Upper lobe of left lung (tissue), 6 donors: ENCODE measurements around the gene OXTR. TPM values are rescaled to one million over a fixed set of nuclear protein-coding genes. Genes with fewer than 3 reads are reported as not detected.
A peak's percentile ranks its signal among the peaks of the same experiment; 100 is the strongest.

Experiments used
- ATAC-seq, 2 donors: fragments of 200-7000 bp; cut with Tn5 transposase; one replicate each; pipeline ENCODE4 v1.9.1; 2022; ENCODE audit warnings: mild to moderate bottlenecking in 2 of 2, moderate library complexity in 2 of 2; ENCODE audit not compliant: low FRiP score in 2 of 2
- DNase-seq, 2 donors: peaks; one replicate each; pipeline ENCODE4 v3.0.0-alpha.2; 2019 to 2020
- H3K27ac ChIP-seq, 4 donors: fragments of 200-600 bp; sonication (generic); one replicate each; pipeline ENCODE4 v1.5.1; 2016 to 2019
- H3K27me3 ChIP-seq, 4 donors: fragments of 200-600 bp; sonication (generic); one replicate each; pipeline ENCODE4 v1.5.1; 2017 to 2019
- H3K36me3 ChIP-seq, 4 donors: fragments of 200-600 bp; sonication (generic); one replicate each; pipeline ENCODE4 v1.5.1; 2016 to 2019
- H3K4me1 ChIP-seq, 4 donors: fragments of 200-600 bp; sonication (generic); one replicate each; pipeline ENCODE4 v1.5.1; 2018 to 2019
- H3K4me3 ChIP-seq, 4 donors: fragments of 200-600 bp; sonication (generic); one replicate each; pipeline ENCODE4 v1.5.1; 2017 to 2019; ENCODE audit warnings: mild to moderate bottlenecking in 2 of 4, moderate library complexity in 1 of 4
- H3K9me3 ChIP-seq, 4 donors: fragments of 200-600 bp; sonication (generic); one replicate each; pipeline ENCODE4 v1.5.1; 2018 to 2019
- CTCF ChIP-seq, 6 experiments: fragments of 450-650 bp in 4 of 6; fragments of 200-600 bp in 2 of 6; sonication (generic) in 2 of 6; IDR thresholded peaks; one replicate each; pipeline ENCODE4 v1.5.1; 2016 to 2019; ENCODE audit warnings: antibody characterized with exemption in 6 of 6
- EP300 ChIP-seq, 4 donors: sonication (generic); formaldehyde crosslinking; IDR thresholded peaks; one replicate each; pipeline ENCODE4 v1.5.1; 2017; ENCODE audit warnings: antibody characterized with exemption in 4 of 4, control low read depth in 2 of 4
- POLR2A ChIP-seq, 4 donors: fragments of 450-650 bp; IDR thresholded peaks; one replicate each; pipeline ENCODE4 v1.5.1; 2016 to 2017; ENCODE audit warnings: antibody characterized with exemption in 4 of 4, mild to moderate bottlenecking in 2 of 4
- POLR2AphosphoS5 ChIP-seq, 2 donors: sonication (generic); formaldehyde crosslinking; IDR thresholded peaks; one replicate each; pipeline ENCODE4 v1.5.1; 2017; ENCODE audit warnings: antibody characterized with exemption in 2 of 2
- WGBS, 2 donors: methylation state at CpG; one replicate each; pipeline ENCODE4 v1.1.5; 2017 to 2018; 5-methylcytosine and 5-hydroxymethylcytosine counted together
- total RNA-seq, 6 donors: library from RNA; depleted of rRNA in 4 of 6; stranded (reverse); fragments of >200 nt in 4 of 6; gene quantifications; one replicate each; pipeline versions ENCODE4 v1.1.0 to v1.2.1, GENCODE V29; 2016 to 2021
- donor health status: DM: no; HTN: no; CAD: no; lungs with moderate emphysema.
- donor health status: DM: no; HTN: yes; CAD: no; lungs with severe emphysema.

The OXTR gene
- total RNA-seq, 6 donors from 2014 or later = 0.15 to 11.5 (median 0.45) TPM; not detected in 2

- 66 to 71% methylated on average over 7 of the region's 7 CpGs for whole genome bisulfite sequencing, 2 donors
Observed at GRCh38 chr3:8746780-8747345, 22.6 kb downstream of the OXTR start.

GRCh38 chr3:8745619-8746370 lies 23.6 kb downstream of the OXTR start:
- no peaks in the 10 kb centered on the region for H3K9me3 ChIP-seq
- no peaks in the 10 kb centered on the region for H3K4me1 ChIP-seq
- DNase-seq = no peak
- no peaks in the 10 kb centered on the region for H3K27me3 ChIP-seq
- no peak overlapping the region for H3K27ac ChIP-seq
- ATAC-seq = no peak
- TF ChIP-seq POLR2A (IDR thresholded peaks at IDR 0.05) = no peak
- no peak for TF ChIP-seq EP300 (IDR thresholded peaks at IDR 0.05)
- no peak for TF ChIP-seq POLR2AphosphoS5 (IDR thresholded peaks at IDR 0.05)
- no peak for TF ChIP-seq CTCF (IDR thresholded peaks at IDR 0.05)
- WGBS, 2 donors = 80 to 95% methylated on average over 13 to 25 of the region's 25 CpGs
- H3K36me3 ChIP-seq = no peaks in the 10 kb centered on the region
- no peak overlapping the region for H3K4me3 ChIP-seq

More at GRCh38 chr3:8746780-8747345, 22.6 kb downstream of the OXTR start:
- Histone ChIP-seq H3K9me3 (no peaks in the 10 kb centered on the region), H3K4me1 (no peaks in the 10 kb centered on the region), H3K4me3 (no peak overlapping the region), H3K27me3 (no peaks in the 10 kb centered on the region), H3K27ac (no peak overlapping the region), H3K36me3 (no peaks in the 10 kb centered on the region)
- ATAC-seq = no peak
- no peak for DNase-seq
- TF ChIP-seq EP300 (IDR thresholded peaks at IDR 0.05) (no peak), POLR2A (IDR thresholded peaks at IDR 0.05) (no peak), POLR2AphosphoS5 (IDR thresholded peaks at IDR 0.05) (no peak)

- ATAC-seq = no peak
Observed at GRCh38 chr3:8743911-8744310, 25.5 kb downstream of the OXTR start.

GRCh38 chr3:8743021-8743601 lies 26.3 kb downstream of the OXTR start:
- Histone ChIP-seq H3K27ac (no peak overlapping the region), H3K4me1 (no peaks in the 10 kb centered on the region), H3K9me3 (no peaks in the 10 kb centered on the region), H3K27me3 (no peaks in the 10 kb centered on the region), H3K36me3 (no peaks in the 10 kb centered on the region), H3K4me3 (no peak overlapping the region)
- ATAC-seq (peak in 1 of 2 donors; percentile 55), DNase-seq (no peak)
- TF ChIP-seq POLR2AphosphoS5 (IDR thresholded peaks at IDR 0.05) (no peak), EP300 (IDR thresholded peaks at IDR 0.05) (no peak), CTCF (IDR thresholded peaks at IDR 0.05) (no peak), POLR2A (IDR thresholded peaks at IDR 0.05) (no peak)
- WGBS, 2 donors = 74 to 77% methylated on average over 6 of the region's 6 CpGs

More at GRCh38 chr3:8743911-8744310, 25.5 kb downstream of the OXTR start:
- DNase-seq = peak in 1 of 2 donors; percentile 11
- Histone ChIP-seq H3K27ac (no peak overlapping the region), H3K36me3 (no peaks in the 10 kb centered on the region), H3K27me3 (no peaks in the 10 kb centered on the region), H3K4me1 (no peaks in the 10 kb centered on the region), H3K4me3 (no peak overlapping the region), H3K9me3 (no peaks in the 10 kb centered on the region)
- TF ChIP-seq POLR2AphosphoS5 (IDR thresholded peaks at IDR 0.05) = no peak
- no peak for TF ChIP-seq CTCF (IDR thresholded peaks at IDR 0.05)
- TF ChIP-seq EP300 (IDR thresholded peaks at IDR 0.05) = no peak
- TF ChIP-seq POLR2A (IDR thresholded peaks at IDR 0.05) = no peak
- WGBS, 2 donors = 85 to 91% methylated on average over 3 of the region's 3 CpGs

- H3K4me3 ChIP-seq = no peak overlapping the region
- ATAC-seq (peak in 1 of 2 donors; percentile 70), DNase-seq (no peak)
- H3K27ac ChIP-seq = no peak overlapping the region
- no peaks in the 10 kb centered on the region for H3K36me3 ChIP-seq
- 15 to 29% methylated on average over 11 to 13 of the region's 13 CpGs for WGBS, 2 donors
- H3K27me3 ChIP-seq = no peaks in the 10 kb centered on the region
- no peaks in the 10 kb centered on the region for H3K4me1 ChIP-seq
- no peaks in the 10 kb centered on the region for H3K9me3 ChIP-seq
- TF ChIP-seq POLR2AphosphoS5 (IDR thresholded peaks at IDR 0.05) = no peak
- no peak for TF ChIP-seq EP300 (IDR thresholded peaks at IDR 0.05)
- no peak for TF ChIP-seq POLR2A (IDR thresholded peaks at IDR 0.05)
- no peak for TF ChIP-seq CTCF (IDR thresholded peaks at IDR 0.05)
Observed at GRCh38 chr3:8741581-8742261, 27.7 kb downstream of the OXTR start.
